Adrenal gland (tissue), 5 donors: ENCODE results near the gene DNAH6.

Experiments
- POLR2A ChIP-seq, 2 donors: fragments of 450-650 bp; IDR thresholded peaks; one replicate each; pipeline ENCODE4 v1.6.1; 2017; ENCODE audit warnings: antibody characterized with exemption in 2 of 2, mild to moderate bottlenecking in 2 of 2, moderate library complexity in 1 of 2
- TF ChIP-seq, protein P1 (sequence below), 6 experiments: fragments of 450-650 bp in 4 of 6; fragments of 200-600 bp in 2 of 6; sonication (generic) in 1 of 6; IDR thresholded peaks; 1 replicate in 5 of 6; 2 replicates in 1 of 6; pipeline versions ENCODE4 v1.5.1 to v1.8.0; 2016 to 2021; ENCODE audit warnings: antibody characterized with exemption in 6 of 6, mild to moderate bottlenecking in 2 of 6, moderate library complexity in 1 of 6
- donor health status: DM: no; HTN: no; CAD: no.

DNA sequence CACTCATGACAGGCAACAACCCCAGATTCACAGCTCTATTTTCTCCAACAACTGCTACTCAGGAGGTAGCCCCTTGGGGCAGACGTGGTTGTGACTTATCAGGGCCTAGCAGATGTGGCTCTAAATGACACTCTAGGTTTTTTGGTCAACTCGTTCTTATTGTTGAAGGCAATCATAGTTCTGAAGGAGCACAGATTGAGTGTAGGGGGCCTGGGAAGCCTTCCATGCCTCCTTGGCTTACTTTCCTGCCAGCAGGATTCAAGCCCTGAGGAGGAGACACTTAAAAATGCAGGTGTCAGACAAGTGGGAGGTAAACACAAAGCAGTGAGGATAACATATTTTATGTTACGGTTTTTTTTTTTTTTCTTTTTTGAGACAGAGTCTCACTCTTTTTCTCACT, 33.7 kb upstream of the DNAH6 start:
- no peak for TF ChIP-seq POLR2A (IDR thresholded peaks at IDR 0.05)
- TF ChIP-seq, protein P1, sequence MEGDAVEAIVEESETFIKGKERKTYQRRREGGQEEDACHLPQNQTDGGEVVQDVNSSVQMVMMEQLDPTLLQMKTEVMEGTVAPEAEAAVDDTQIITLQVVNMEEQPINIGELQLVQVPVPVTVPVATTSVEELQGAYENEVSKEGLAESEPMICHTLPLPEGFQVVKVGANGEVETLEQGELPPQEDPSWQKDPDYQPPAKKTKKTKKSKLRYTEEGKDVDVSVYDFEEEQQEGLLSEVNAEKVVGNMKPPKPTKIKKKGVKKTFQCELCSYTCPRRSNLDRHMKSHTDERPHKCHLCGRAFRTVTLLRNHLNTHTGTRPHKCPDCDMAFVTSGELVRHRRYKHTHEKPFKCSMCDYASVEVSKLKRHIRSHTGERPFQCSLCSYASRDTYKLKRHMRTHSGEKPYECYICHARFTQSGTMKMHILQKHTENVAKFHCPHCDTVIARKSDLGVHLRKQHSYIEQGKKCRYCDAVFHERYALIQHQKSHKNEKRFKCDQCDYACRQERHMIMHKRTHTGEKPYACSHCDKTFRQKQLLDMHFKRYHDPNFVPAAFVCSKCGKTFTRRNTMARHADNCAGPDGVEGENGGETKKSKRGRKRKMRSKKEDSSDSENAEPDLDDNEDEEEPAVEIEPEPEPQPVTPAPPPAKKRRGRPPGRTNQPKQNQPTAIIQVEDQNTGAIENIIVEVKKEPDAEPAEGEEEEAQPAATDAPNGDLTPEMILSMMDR (IDR thresholded peaks at IDR 0.05): no peak
